IMR-90 (cell line): ENCODE results near the gene FLT3LG. TPM values are rescaled to one million over a fixed set of nuclear protein-coding genes. Genes with fewer than 3 reads are reported as not detected.

ENCODE experiments used
- ATAC-seq: fragments of 200-7000 bp; cut with Tn5 transposase; 2 replicates; pipeline ENCODE4 v1.9.1; 2020; ENCODE audit warnings: low read depth, mild to moderate bottlenecking, moderate library complexity
- BruUV-seq: library from RNA; stranded (reverse); fragments of 400-500 nt; replicated peaks from 2 replicates; lab custom pipeline; 2021; lab: Mats Ljungman, UMichigan
- CTCF ChIA-PET: fragments of 300-600 bp; formaldehyde crosslinking; extraction: SDS; loops from one replicate; lab custom pipeline; 2021; ENCODE audit warnings: antibody characterized with exemption; lab: Yijun Ruan, JAX
- POLR2A ChIA-PET: fragments of 300-600 bp; sonication (Branson Sonifier 250); formaldehyde crosslinking; loops from one replicate; lab custom pipeline; 2022; ENCODE audit warnings: antibody characterized with exemption; ENCODE audit not compliant: unreplicated experiment; lab: Charles Lee
- DNase-seq: peaks from one replicate; pipeline ENCODE4 v3.0.0; 2013
- H2AFZ ChIP-seq: replicated peaks from 2 replicates; pipeline ENCODE3; 2013; ENCODE audit warnings: low read length, mild to moderate bottlenecking; ENCODE audit not compliant: poor library complexity
- H2AK5ac ChIP-seq: 2 replicates; pipeline ENCODE4 v1.6.1; 2013; ENCODE audit warnings: low read depth, low read length, inconsistent platforms
- H2AK9ac ChIP-seq: replicated peaks from 2 replicates; pipeline ENCODE3; 2013; ENCODE audit warnings: mild to moderate bottlenecking, low read depth, low read length, moderate library complexity; ENCODE audit not compliant: poor library complexity
- H2BK120ac ChIP-seq: 2 replicates; pipeline ENCODE4 v1.6.1; 2013; ENCODE audit warnings: low read depth, low read length, inconsistent platforms
- H2BK15ac ChIP-seq: 3 replicates; pipeline ENCODE4 v1.6.1; 2013; ENCODE audit warnings: low read depth, low read length, inconsistent platforms
- H2BK20ac ChIP-seq: 2 replicates; pipeline ENCODE4 v1.6.1; 2013; ENCODE audit warnings: low read depth, mild to moderate bottlenecking, inconsistent platforms, low read length, moderate library complexity
- H2BK5ac ChIP-seq: 2 replicates; pipeline ENCODE4 v1.6.1; 2013; ENCODE audit warnings: mild to moderate bottlenecking, low read depth, low read length, inconsistent platforms; ENCODE audit not compliant: poor library complexity, severe bottlenecking
- H3K14ac ChIP-seq: replicated peaks from 2 replicates; pipeline ENCODE4 v1.6.1; 2013; ENCODE audit warnings: low read depth, low read length, inconsistent platforms
- H3K18ac ChIP-seq: 2 replicates; pipeline ENCODE4 v1.6.1; 2013; ENCODE audit warnings: low read depth, low read length, control low read depth
- H3K23ac ChIP-seq: 2 replicates; pipeline ENCODE4 v1.6.1; 2013; ENCODE audit warnings: low read depth, low read length, inconsistent platforms
- H3K27ac ChIP-seq: 2 replicates; pipeline ENCODE4 v1.5.1; 2013; ENCODE audit warnings: mild to moderate bottlenecking, control low read depth, low read length; ENCODE audit not compliant: insufficient read depth
- H3K27me3 ChIP-seq: 2 replicates; pipeline ENCODE4 v1.6.1; 2013; ENCODE audit warnings: low read length; ENCODE audit not compliant: control insufficient read depth, insufficient read depth
- H3K36me3 ChIP-seq: 2 replicates; pipeline ENCODE4 v1.6.1; 2013; ENCODE audit warnings: low read length, mixed read lengths; ENCODE audit not compliant: control insufficient read depth, insufficient read depth
- H3K4ac ChIP-seq: 2 replicates; pipeline ENCODE4 v1.6.1; 2013; ENCODE audit warnings: low read depth, low read length, inconsistent platforms
- H3K4me1 ChIP-seq: 2 replicates; pipeline ENCODE4 v1.6.1; 2013; ENCODE audit warnings: low read length, mixed read lengths; ENCODE audit not compliant: control insufficient read depth, insufficient read depth
- H3K4me2 ChIP-seq: 2 replicates; pipeline ENCODE4 v1.6.1; 2013; ENCODE audit warnings: low read depth, mild to moderate bottlenecking, control low read depth, low read length, moderate library complexity
- H3K4me3 ChIP-seq: 2 replicates; pipeline ENCODE4 v1.5.1; 2013; ENCODE audit warnings: low read depth, mild to moderate bottlenecking, control low read depth, low read length, moderate library complexity; ENCODE audit not compliant: insufficient read depth
- H3K56ac ChIP-seq: 2 replicates; pipeline ENCODE4 v1.6.1; 2013; ENCODE audit warnings: low read length, inconsistent platforms; ENCODE audit not compliant: insufficient read depth; ENCODE audit errors: extremely low read depth
- H3K79me1 ChIP-seq, 2 experiments: 2 replicates each; pipeline ENCODE4 v1.6.1; 2013; ENCODE audit warnings: low read length in 2 of 2, inconsistent platforms in 1 of 2, low read depth in 1 of 2
- H3K9ac ChIP-seq: 2 replicates; pipeline ENCODE4 v1.6.1; 2013; ENCODE audit warnings: low read depth, low read length, control low read depth
- H3K9me1 ChIP-seq: 2 replicates; pipeline ENCODE4 v1.6.1; 2013; ENCODE audit warnings: low read length, inconsistent platforms; ENCODE audit not compliant: insufficient read depth
- H3K9me3 ChIP-seq: 2 replicates; pipeline ENCODE4 v1.6.1; 2013; ENCODE audit warnings: low read length; ENCODE audit not compliant: control insufficient read depth, insufficient read depth
- H4K20me1 ChIP-seq: 2 replicates; pipeline ENCODE4 v1.6.1; 2013; ENCODE audit warnings: low read length, inconsistent platforms; ENCODE audit not compliant: insufficient read depth
- H4K5ac ChIP-seq: 2 replicates; pipeline ENCODE4 v1.6.1; 2013; ENCODE audit warnings: mild to moderate bottlenecking, low read depth, low read length, control low read depth
- H4K8ac ChIP-seq, 2 experiments: 2 replicates each; pipeline ENCODE4 v1.6.1; 2013; ENCODE audit warnings: low read depth in 2 of 2, low read length in 2 of 2, control low read depth in 1 of 2, inconsistent platforms in 1 of 2
- H4K91ac ChIP-seq: 2 replicates; pipeline ENCODE4 v1.6.1; 2013; ENCODE audit warnings: low read depth, low read length, inconsistent platforms; ENCODE audit not compliant: insufficient read depth
- BHLHE40 ChIP-seq: fragments of 150-350 bp; IDR thresholded peaks from 2 replicates; pipeline ENCODE4 v1.6.1; 2016; ENCODE audit warnings: mild to moderate bottlenecking, low read depth, low read length
- CEBPB ChIP-seq: IDR thresholded peaks from 2 replicates; pipeline ENCODE4 v1.6.1; 2012; ENCODE audit warnings: low read depth, low read length, improper control_type of control experiment
- CHD1 ChIP-seq: IDR thresholded peaks from 2 replicates; pipeline ENCODE4 v1.6.1; 2012; ENCODE audit warnings: low read depth, low read length, improper control_type of control experiment
- FOS ChIP-seq: fragments of 150-350 bp; IDR thresholded peaks from 2 replicates; pipeline ENCODE4 v1.6.1; 2016; ENCODE audit warnings: low read depth, low read length
- MAFK ChIP-seq: IDR thresholded peaks from 2 replicates; pipeline ENCODE4 v1.6.1; 2012; ENCODE audit warnings: low read depth, low read length, improper control_type of control experiment
- MAZ ChIP-seq: IDR thresholded peaks from 2 replicates; pipeline ENCODE4 v1.6.1; 2012; ENCODE audit warnings: low read depth, mild to moderate bottlenecking, low read length, improper control_type of control experiment, moderate library complexity, borderline replicate concordance
- MXI1 ChIP-seq: IDR thresholded peaks from 2 replicates; pipeline ENCODE4 v1.6.1; 2012; ENCODE audit warnings: low read depth, mild to moderate bottlenecking, low read length, moderate library complexity, borderline replicate concordance
- NFE2L2 ChIP-seq: fragments of 150-350 bp; IDR thresholded peaks from 2 replicates; pipeline ENCODE4 v1.6.1; 2016; ENCODE audit warnings: low read depth, mild to moderate bottlenecking, low read length
- POLR2A ChIP-seq: IDR thresholded peaks from 2 replicates; pipeline ENCODE4 v1.6.1; 2012; ENCODE audit warnings: mild to moderate bottlenecking, low read depth, low read length
- RAD21 ChIP-seq: IDR thresholded peaks from 2 replicates; pipeline ENCODE4 v1.6.1; 2012; ENCODE audit warnings: low read length, improper control_type of control experiment
- RCOR1 ChIP-seq: IDR thresholded peaks from 2 replicates; pipeline ENCODE4 v1.6.1; 2012; ENCODE audit warnings: mild to moderate bottlenecking, low read length, improper control_type of control experiment; ENCODE audit not compliant: insufficient replicate concordance
- RFX5 ChIP-seq: IDR thresholded peaks from 2 replicates; pipeline ENCODE4 v1.8.0; 2012; ENCODE audit warnings: low read depth, mild to moderate bottlenecking, low read length, moderate library complexity
- SMC3 ChIP-seq: fragments of 150-350 bp; IDR thresholded peaks from 2 replicates; pipeline ENCODE4 v1.6.1; 2016; ENCODE audit warnings: low read depth, mild to moderate bottlenecking, antibody characterized with exemption, low read length, moderate library complexity
- WGBS, 2 experiments: methylation state at CpG; one replicate each; pipeline versions ENCODE4 v1.1.5 to v1.1.7; 2013; ENCODE audit warnings: missing lambda C conversion rate in 2 of 2; ENCODE audit not compliant: insufficient read length in 1 of 2; ENCODE audit errors: extremely low coverage in 2 of 2; 5-methylcytosine and 5-hydroxymethylcytosine counted together
- dilution Hi-C: fragments of 300-500 bp; cut with HindIII; formaldehyde crosslinking; loops from one replicate; pipeline ENCODE4 v1.14.3; 2018; ENCODE audit warnings: low sequenced_read_pairs; ENCODE audit not compliant: unreplicated experiment
- in situ Hi-C: fragments of 300-500 bp; cut with MboI; formaldehyde crosslinking; loops from 3 replicates; pipeline ENCODE4 v1.14.3; 2019; ENCODE audit warnings: low sequenced_read_pairs, inconsistent platforms, mixed read lengths
- intact Hi-C: fragments of 100-400 bp; cut with micrococcal nuclease; formaldehyde crosslinking; loops from 2 replicates; pipeline ENCODE4 v1.10.0; 2022
- polyA plus RNA-seq, 3 experiments: library from polyadenylated mRNA; depleted of rRNA; stranded (reverse); fragments of >200 nt; gene quantifications; 2 replicates each; pipeline ENCODE4 v1.2.3, GENCODE V29; 2012; ENCODE audit warnings: low replicate concordance in 1 of 3
- total RNA-seq: library from RNA; depleted of rRNA; stranded (reverse); fragments of >200 nt; gene quantifications from 2 replicates; pipeline ENCODE4 v1.2.3, GENCODE V29; 2012
- TF ChIP-seq, protein P1 (sequence below): conservative IDR thresholded peaks from 2 replicates; pipeline ENCODE4 v1.5.1; 2012; ENCODE audit warnings: mild to moderate bottlenecking, low read depth, low read length, improper control_type of control experiment
- TF ChIP-seq, protein P2 (sequence below): fragments of 150-350 bp; IDR thresholded peaks from 2 replicates; pipeline ENCODE4 v1.6.1; 2017; ENCODE audit warnings: mild to moderate bottlenecking, antibody characterized with exemption, low read length, low read depth
- TF ChIP-seq, protein P3 (sequence below): fragments of 150-350 bp; IDR thresholded peaks from 2 replicates; pipeline ENCODE4 v1.6.1; 2016; ENCODE audit warnings: low read depth, mild to moderate bottlenecking, low read length, moderate library complexity, borderline replicate concordance

The FLT3LG gene
- total and polyA plus RNA-seq, 2 of the 4 experiments (the other 2 are of a cell fraction), result 0.90 to 8.3 TPM

DNA sequence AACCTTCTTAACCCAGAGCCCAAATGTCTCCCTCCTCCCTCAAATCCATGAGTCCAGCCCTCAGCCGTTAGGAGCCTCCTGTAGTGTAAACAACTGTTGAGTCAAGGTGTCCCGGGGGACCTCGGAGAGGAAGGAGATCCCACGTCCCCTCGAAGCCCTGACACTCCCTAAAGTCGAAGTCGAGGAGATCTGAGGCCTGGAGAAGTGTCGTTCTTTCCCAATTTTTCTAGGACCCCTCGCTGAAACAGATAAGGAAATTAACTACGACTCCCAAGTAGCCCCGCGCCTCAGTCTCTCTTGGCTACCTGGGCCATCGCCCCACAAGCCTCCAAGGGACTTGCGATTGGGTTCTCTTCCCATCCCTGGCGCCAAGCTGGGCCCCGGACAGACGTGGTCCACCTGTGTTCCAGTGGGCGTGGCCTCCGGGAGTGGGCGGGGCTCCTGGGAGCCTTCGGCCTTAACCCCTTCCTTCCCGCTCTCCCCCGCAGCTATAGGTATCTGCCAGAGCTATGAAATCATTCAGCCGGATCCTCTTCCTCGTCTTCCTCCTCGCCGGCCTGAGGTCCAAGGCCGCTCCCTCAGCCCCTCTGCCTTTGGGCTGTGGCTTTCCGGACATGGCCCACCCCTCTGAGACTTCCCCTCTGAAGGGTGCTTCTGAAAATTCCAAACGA is 48.0 kb upstream of the FLT3LG start:
- intact Hi-C loops (no loop called here), dilution Hi-C loops (no loop called here), in situ Hi-C loops (no loop called here)
- ATAC-seq (no peak), DNase-seq (no peak)
- Histone ChIP-seq H2AFZ (no peak overlapping the region), H3K27ac (no peak overlapping the region), H4K20me1 (no peaks in the 10 kb centered on the region), H3K18ac (no peak overlapping the region), H2AK5ac (no peak overlapping the region), H3K36me3 (no peaks in the 10 kb centered on the region), H3K14ac (no peak overlapping the region), H4K5ac (no peak overlapping the region), H4K8ac (no peak overlapping the region), H2BK120ac (no peak overlapping the region), H2AK9ac (no peak overlapping the region), H3K4me2 (no peak overlapping the region), H2BK20ac (no peak overlapping the region), H3K9ac (no peak overlapping the region), H3K4me1 (peaks cover 2% of the 10 kb centered on the region; the same call in 1 of the 2 replicates), H3K23ac (no peak overlapping the region), H2BK15ac (no peak overlapping the region), H3K4ac (no peak overlapping the region), H3K4me3 (no peak overlapping the region), H3K27me3 (peaks cover 93% of the 10 kb centered on the region), H3K9me1 (no peaks in the 10 kb centered on the region), H2BK5ac (no peak overlapping the region), H3K9me3 (peaks cover 2% of the 10 kb centered on the region; the same call in 1 of the 2 replicates), H3K79me1 (no peaks in the 10 kb centered on the region), H3K56ac (no peak overlapping the region), H4K91ac (no peak overlapping the region)
- ChIA-PET CTCF (no interaction called here), POLR2A (no interaction called here)
- WGBS, 2 experiments, result 8% methylated on average over 11 of the region's 30 CpGs; no CpG with 5 or more reads in 1 of the 2 experiments
- BruUV-seq, result no TSS peak
- no peak for TF ChIP-seq MAFK
- TF ChIP-seq SMC3, result no peak
- TF ChIP-seq, protein P1, sequence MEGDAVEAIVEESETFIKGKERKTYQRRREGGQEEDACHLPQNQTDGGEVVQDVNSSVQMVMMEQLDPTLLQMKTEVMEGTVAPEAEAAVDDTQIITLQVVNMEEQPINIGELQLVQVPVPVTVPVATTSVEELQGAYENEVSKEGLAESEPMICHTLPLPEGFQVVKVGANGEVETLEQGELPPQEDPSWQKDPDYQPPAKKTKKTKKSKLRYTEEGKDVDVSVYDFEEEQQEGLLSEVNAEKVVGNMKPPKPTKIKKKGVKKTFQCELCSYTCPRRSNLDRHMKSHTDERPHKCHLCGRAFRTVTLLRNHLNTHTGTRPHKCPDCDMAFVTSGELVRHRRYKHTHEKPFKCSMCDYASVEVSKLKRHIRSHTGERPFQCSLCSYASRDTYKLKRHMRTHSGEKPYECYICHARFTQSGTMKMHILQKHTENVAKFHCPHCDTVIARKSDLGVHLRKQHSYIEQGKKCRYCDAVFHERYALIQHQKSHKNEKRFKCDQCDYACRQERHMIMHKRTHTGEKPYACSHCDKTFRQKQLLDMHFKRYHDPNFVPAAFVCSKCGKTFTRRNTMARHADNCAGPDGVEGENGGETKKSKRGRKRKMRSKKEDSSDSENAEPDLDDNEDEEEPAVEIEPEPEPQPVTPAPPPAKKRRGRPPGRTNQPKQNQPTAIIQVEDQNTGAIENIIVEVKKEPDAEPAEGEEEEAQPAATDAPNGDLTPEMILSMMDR, result no peak
- no peak for TF ChIP-seq RAD21
- TF ChIP-seq POLR2A, result no peak
- no peak for TF ChIP-seq RCOR1
- TF ChIP-seq CEBPB, result no peak
- TF ChIP-seq MAZ, result no peak
- TF ChIP-seq, protein P2, sequence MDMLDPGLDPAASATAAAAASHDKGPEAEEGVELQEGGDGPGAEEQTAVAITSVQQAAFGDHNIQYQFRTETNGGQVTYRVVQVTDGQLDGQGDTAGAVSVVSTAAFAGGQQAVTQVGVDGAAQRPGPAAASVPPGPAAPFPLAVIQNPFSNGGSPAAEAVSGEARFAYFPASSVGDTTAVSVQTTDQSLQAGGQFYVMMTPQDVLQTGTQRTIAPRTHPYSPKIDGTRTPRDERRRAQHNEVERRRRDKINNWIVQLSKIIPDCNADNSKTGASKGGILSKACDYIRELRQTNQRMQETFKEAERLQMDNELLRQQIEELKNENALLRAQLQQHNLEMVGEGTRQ, result no peak
- no peak for TF ChIP-seq RFX5
- TF ChIP-seq, protein P3, sequence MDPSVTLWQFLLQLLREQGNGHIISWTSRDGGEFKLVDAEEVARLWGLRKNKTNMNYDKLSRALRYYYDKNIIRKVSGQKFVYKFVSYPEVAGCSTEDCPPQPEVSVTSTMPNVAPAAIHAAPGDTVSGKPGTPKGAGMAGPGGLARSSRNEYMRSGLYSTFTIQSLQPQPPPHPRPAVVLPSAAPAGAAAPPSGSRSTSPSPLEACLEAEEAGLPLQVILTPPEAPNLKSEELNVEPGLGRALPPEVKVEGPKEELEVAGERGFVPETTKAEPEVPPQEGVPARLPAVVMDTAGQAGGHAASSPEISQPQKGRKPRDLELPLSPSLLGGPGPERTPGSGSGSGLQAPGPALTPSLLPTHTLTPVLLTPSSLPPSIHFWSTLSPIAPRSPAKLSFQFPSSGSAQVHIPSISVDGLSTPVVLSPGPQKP, result no peak
- no peak for TF ChIP-seq CHD1
- TF ChIP-seq BHLHE40, result no peak
- TF ChIP-seq FOS, result no peak
- no peak for TF ChIP-seq NFE2L2
- TF ChIP-seq MXI1, result no peak
